MM.1S (cell line): ENCODE measurements around the gene FHIT.

Experiments
- CTCF ChIP-seq: fragments of 300-600 bp; sonication (generic); IDR thresholded peaks from 2 replicates; pipeline ENCODE4 v1.5.1; 2016; ENCODE audit warnings: antibody characterized with exemption, low read length, mixed read lengths
- EZH2 ChIP-seq: fragments of 300-600 bp; sonication (generic); optimal IDR thresholded peaks from 2 replicates; pipeline ENCODE3; 2017; ENCODE audit warnings: low read depth, mild to moderate bottlenecking, antibody characterized with exemption, low read length, mixed read lengths
- EZH2phosphoT487 ChIP-seq: fragments of 300-600 bp; sonication (generic); IDR thresholded peaks from 2 replicates; pipeline ENCODE4 v1.6.1; 2018; ENCODE audit warnings: antibody characterized with exemption, low read length

DNA sequence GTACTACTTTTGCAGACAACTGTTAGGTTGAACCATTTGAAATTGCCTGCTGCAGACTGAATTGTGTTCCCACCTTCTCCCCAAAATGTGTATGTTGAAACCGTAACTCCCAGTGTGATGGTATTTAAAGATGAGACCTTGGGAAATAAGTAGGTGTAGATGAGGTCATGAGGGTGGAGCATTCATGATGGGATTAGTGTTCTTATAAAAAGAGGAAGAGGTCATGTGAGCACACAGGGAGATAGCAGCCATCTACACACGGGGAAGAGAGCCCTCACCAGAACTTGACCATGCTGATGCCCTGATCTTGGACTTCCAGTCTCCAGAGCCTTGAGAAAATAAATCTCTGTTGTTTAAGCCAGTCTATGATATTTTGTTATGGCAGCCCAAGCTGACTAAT, 17.4 kb upstream of the FHIT start:
- no peak for TF ChIP-seq CTCF
- no peak for TF ChIP-seq EZH2phosphoT487
- TF ChIP-seq EZH2, result no peak
